GM23338 (cell line): ENCODE data around the gene FAM83F. TPM values are rescaled to one million over a fixed set of nuclear protein-coding genes. Genes with fewer than 3 reads are reported as not detected.

Experiments used
- ATAC-seq: fragments of 200-7000 bp; cut with Tn5 transposase; 3 replicates; pipeline ENCODE4 v1.9.1; 2020
- DNase-seq: peaks from one replicate; pipeline ENCODE4 v3.0.0-alpha.2; 2015; ENCODE audit warnings: low spot score
- H2AFZ ChIP-seq: fragments of 200-600 bp; sonication (generic); 2 replicates; pipeline ENCODE4 v1.8.0; 2016; ENCODE audit warnings: antibody characterized with exemption, mild to moderate bottlenecking, moderate library complexity
- H3F3A ChIP-seq: fragments of 200-600 bp; sonication (generic); replicated peaks from 2 replicates; pipeline ENCODE4 v1.8.0; 2017; ENCODE audit warnings: antibody characterized with exemption, mixed run types, low read depth
- H3K27ac ChIP-seq: fragments of 200-600 bp; sonication (generic); 2 replicates; pipeline ENCODE4 v1.6.1; 2016; ENCODE audit warnings: low read depth
- H3K27me3 ChIP-seq: fragments of 200-600 bp; sonication (generic); 2 replicates; pipeline ENCODE4 v1.8.0; 2016; ENCODE audit warnings: mild to moderate bottlenecking, mixed run types, moderate library complexity; ENCODE audit not compliant: insufficient read depth
- H3K36me3 ChIP-seq: fragments of 200-600 bp; sonication (generic); 2 replicates; pipeline ENCODE4 v1.8.0; 2016; ENCODE audit warnings: mild to moderate bottlenecking; ENCODE audit not compliant: insufficient read depth
- H3K4me1 ChIP-seq: fragments of 200-600 bp; sonication (generic); 2 replicates; pipeline ENCODE4 v1.8.0; 2016; ENCODE audit warnings: mild to moderate bottlenecking, moderate library complexity; ENCODE audit not compliant: insufficient read depth
- H3K4me2 ChIP-seq: fragments of 200-600 bp; sonication (generic); 2 replicates; pipeline ENCODE4 v1.7.1; 2017; ENCODE audit warnings: mixed run types
- H3K4me3 ChIP-seq: fragments of 200-600 bp; sonication (generic); 2 replicates; pipeline ENCODE4 v1.6.1; 2016; ENCODE audit warnings: mixed run types
- H3K79me2 ChIP-seq: fragments of 200-600 bp; sonication (generic); replicated peaks from 2 replicates; pipeline ENCODE4 v1.8.0; 2017; ENCODE audit warnings: mild to moderate bottlenecking; ENCODE audit not compliant: insufficient read depth
- H3K9me2 ChIP-seq: fragments of 200-600 bp; sonication (generic); 2 replicates; pipeline ENCODE4 v1.8.0; 2017; ENCODE audit not compliant: insufficient read depth
- H4K20me1 ChIP-seq: fragments of 200-600 bp; sonication (generic); replicated peaks from 2 replicates; pipeline ENCODE4 v1.8.0; 2017; ENCODE audit warnings: mild to moderate bottlenecking; ENCODE audit not compliant: insufficient read depth
- H3K27ac Mint-ChIP-seq: 2 replicates; pipeline ENCODE4 v1.8.0; 2020; ENCODE audit warnings: inconsistent platforms, mild to moderate bottlenecking, moderate library complexity, mixed read lengths
- H3K27me3 Mint-ChIP-seq: 3 replicates; pipeline ENCODE4 v1.8.0; 2022; ENCODE audit warnings: low read depth, mild to moderate bottlenecking, moderate library complexity, mixed read lengths, inconsistent platforms; ENCODE audit not compliant: insufficient read depth, poor library complexity
- H3K36me3 Mint-ChIP-seq: 3 replicates; pipeline ENCODE4 v1.8.0; 2021; ENCODE audit warnings: low read depth, mild to moderate bottlenecking, inconsistent platforms, moderate library complexity, mixed read lengths
- H3K4me1 Mint-ChIP-seq: 3 replicates; pipeline ENCODE4 v1.8.0; 2020; ENCODE audit warnings: mild to moderate bottlenecking, inconsistent platforms, mixed read lengths
- H3K4me3 Mint-ChIP-seq: 3 replicates; pipeline ENCODE4 v1.8.0; 2021; ENCODE audit warnings: moderate library complexity, mild to moderate bottlenecking, inconsistent platforms, mixed read lengths
- H3K9me3 Mint-ChIP-seq: 3 replicates; pipeline ENCODE4 v1.8.0; 2020; ENCODE audit warnings: moderate library complexity, mild to moderate bottlenecking, inconsistent platforms, mixed read lengths
- CREB1 ChIP-seq: fragments of 250-450 bp; sonication (Bioruptor Pico); IDR thresholded peaks from 2 replicates; pipeline ENCODE4 v1.5.0; 2020; ENCODE audit warnings: low read depth, mild to moderate bottlenecking, moderate library complexity
- CTCF ChIP-seq, 2 experiments: fragments of 200-600 bp in 1 of 2; sonication (generic) in 1 of 2; conservative IDR thresholded peaks; 2 replicates each; pipeline versions ENCODE4 v1.5.1 to v1.6.1; 2016 to 2017; ENCODE audit warnings: antibody characterized with exemption in 2 of 2, low read depth in 2 of 2, mild to moderate bottlenecking in 2 of 2, moderate library complexity in 1 of 2
- EZH2 ChIP-seq: fragments of 200-600 bp; sonication (generic); IDR thresholded peaks from one replicate; pipeline ENCODE4 v1.8.0; 2017; ENCODE audit warnings: antibody characterized with exemption, mild to moderate bottlenecking, low read depth; ENCODE audit not compliant: unreplicated experiment
- EZH2phosphoT487 ChIP-seq: fragments of 200-600 bp; sonication (generic); IDR thresholded peaks from one replicate; pipeline ENCODE4 v1.8.1; 2018; ENCODE audit warnings: antibody characterized with exemption; ENCODE audit not compliant: unreplicated experiment
- JUNB ChIP-seq: IDR thresholded peaks from one replicate; pipeline ENCODE4 v1.6.1; 2016; ENCODE audit warnings: antibody characterized with exemption; ENCODE audit not compliant: unreplicated experiment
- NANOG ChIP-seq: IDR thresholded peaks from 2 replicates; pipeline ENCODE4 v1.6.1; 2016; ENCODE audit warnings: antibody characterized with exemption, borderline replicate concordance
- POLR2AphosphoS5 ChIP-seq: IDR thresholded peaks from 2 replicates; pipeline ENCODE4 v1.6.1; 2016; ENCODE audit warnings: antibody characterized with exemption, low read depth
- REST ChIP-seq: IDR thresholded peaks from one replicate; pipeline ENCODE4 v1.6.1; 2018; ENCODE audit warnings: antibody characterized with exemption; ENCODE audit not compliant: unreplicated experiment
- STAT1 ChIP-seq: IDR thresholded peaks from one replicate; pipeline ENCODE4 v1.6.1; 2016; ENCODE audit warnings: antibody characterized with exemption; ENCODE audit not compliant: unreplicated experiment
- ZNF114 ChIP-seq: fragments of 250-450 bp; sonication (Bioruptor Pico); IDR thresholded peaks from 2 replicates; pipeline ENCODE4 v1.5.0; 2020; ENCODE audit warnings: mild to moderate bottlenecking, moderate library complexity
- ZNF331 ChIP-seq: fragments of 250-450 bp; sonication (Bioruptor Pico); IDR thresholded peaks from 2 replicates; pipeline ENCODE4 v1.5.0; 2020; ENCODE audit warnings: low read depth, mild to moderate bottlenecking, moderate library complexity
- ZNF462 ChIP-seq: fragments of 250-450 bp; sonication (Bioruptor Pico); IDR thresholded peaks from 2 replicates; pipeline ENCODE4 v1.5.0; 2020; ENCODE audit warnings: mild to moderate bottlenecking, moderate library complexity
- polyA plus RNA-seq: library from polyadenylated mRNA; unstranded; fragments of >200 nt; fragmentation: Nextera tagmentation; extraction: Ambion mirVana; gene quantifications from 2 replicates; pipeline ENCODE4 v1.2.1, GENCODE V29; 2016
- total RNA-seq: library from RNA; depleted of rRNA; stranded (reverse); fragments of >200 nt; shearing (Covaris generic); gene quantifications from 2 replicates; pipeline ENCODE4 v1.2.3, GENCODE V29; 2014
- TF ChIP-seq, protein P1 (sequence below): IDR thresholded peaks from 2 replicates; pipeline ENCODE4 v1.6.1; 2016; ENCODE audit warnings: antibody characterized with exemption

The FAM83F gene
- total and polyA plus RNA-seq, 2 experiments from 2014 or later: 3.7 to 15.9 TPM

GRCh38 chr22:40042312-40042711 is 47.6 kb downstream of the FAM83F start:
- Histone ChIP-seq H3K4me1 (no peaks in the 10 kb centered on the region), H3K4me3 (no peak overlapping the region), H4K20me1 (peaks cover 5% of the 10 kb centered on the region; the same call in 1 of the 2 replicates), H3K79me2 (peaks cover 19% of the 10 kb centered on the region), H2AFZ (no peak overlapping the region), H3K27ac (no peak overlapping the region), H3F3A (no peaks in the 10 kb centered on the region), H3K27me3 (peaks cover 6% of the 10 kb centered on the region; the same call in 1 of the 2 replicates), H3K36me3 (no peaks in the 10 kb centered on the region), H3K4me2 (no peak overlapping the region), H3K9me2 (no peaks in the 10 kb centered on the region)
- ATAC-seq: no peak
- Mint-ChIP-seq H3K27ac (no peak overlapping the region), H3K36me3 (no peaks in the 10 kb centered on the region), H3K4me3 (no peak overlapping the region), H3K9me3 (no peaks in the 10 kb centered on the region), H3K27me3 (peaks cover 10% of the 10 kb centered on the region), H3K4me1 (peaks cover 11% of the 10 kb centered on the region)
- DNase-seq: no peak
- no peak for TF ChIP-seq ZNF462 (CRISPR knock-in tag)
- TF ChIP-seq, protein P1, sequence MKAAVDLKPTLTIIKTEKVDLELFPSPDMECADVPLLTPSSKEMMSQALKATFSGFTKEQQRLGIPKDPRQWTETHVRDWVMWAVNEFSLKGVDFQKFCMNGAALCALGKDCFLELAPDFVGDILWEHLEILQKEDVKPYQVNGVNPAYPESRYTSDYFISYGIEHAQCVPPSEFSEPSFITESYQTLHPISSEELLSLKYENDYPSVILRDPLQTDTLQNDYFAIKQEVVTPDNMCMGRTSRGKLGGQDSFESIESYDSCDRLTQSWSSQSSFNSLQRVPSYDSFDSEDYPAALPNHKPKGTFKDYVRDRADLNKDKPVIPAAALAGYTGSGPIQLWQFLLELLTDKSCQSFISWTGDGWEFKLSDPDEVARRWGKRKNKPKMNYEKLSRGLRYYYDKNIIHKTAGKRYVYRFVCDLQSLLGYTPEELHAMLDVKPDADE: no peak
- TF ChIP-seq ZNF331 (CRISPR knock-in tag): no peak
- TF ChIP-seq STAT1: no peak
- TF ChIP-seq NANOG: no peak
- no peak for TF ChIP-seq POLR2AphosphoS5
- TF ChIP-seq REST: no peak
- no peak for TF ChIP-seq EZH2phosphoT487
- no peak for TF ChIP-seq CTCF (conservative IDR thresholded peaks at IDR 0.05; ENCODE audit: low read depth in 2 of 2)
- no peak for TF ChIP-seq EZH2
- no peak for TF ChIP-seq ZNF114
- TF ChIP-seq CREB1 (CRISPR knock-in tag): no peak
- no peak for TF ChIP-seq JUNB
